T-helper 2 cell treated with Interferon-gamma antibody and Interleukin-4, amounts not matched to agents 100 ng/mL and 5 ng/mL, for 36 hours (primary cell): ENCODE measurements around the gene LAMB4. TPM values are rescaled to one million over a fixed set of nuclear protein-coding genes. Genes with fewer than 3 reads are reported as not detected.

Experiments
- intact Hi-C: fragments of 100-400 bp; cut with micrococcal nuclease; formaldehyde crosslinking; loops from one replicate; pipeline ENCODE4 v1.15.1; 2023
- total RNA-seq: library from RNA; stranded (reverse); gene quantifications from 2 replicates; pipeline ENCODE4 v1.2.3, GENCODE V29; 2022

Gene LAMB4
- total RNA-seq, 1 donor from 2014 or later, result not detected

- intact Hi-C loops, result no loop called here
Observed at GRCh38 chr7:108083980-108084379, 46.2 kb downstream of the LAMB4 start.

GRCh38 chr7:108079648-108080591, 50.2 kb downstream of the LAMB4 start:
- intact Hi-C loops, result no loop called here

DNA sequence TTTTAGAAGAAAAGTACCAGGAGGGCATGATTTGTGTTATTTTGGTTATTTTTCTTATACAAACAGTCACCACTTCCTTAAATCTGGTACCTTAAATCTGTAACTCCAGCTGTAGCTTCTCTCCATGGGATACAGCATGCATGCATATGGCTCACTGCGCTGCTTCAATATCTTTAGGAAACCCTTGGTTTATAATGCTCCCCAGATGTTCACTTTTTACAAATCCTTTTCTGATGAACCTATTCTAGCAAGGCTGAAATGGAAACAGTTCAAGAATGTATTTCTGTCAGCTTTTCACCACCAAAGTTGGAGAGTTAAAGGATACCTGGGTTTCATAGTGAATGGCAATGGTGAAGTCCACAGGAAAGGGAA, 50.9 kb downstream of the LAMB4 start:
- intact Hi-C loops, result no loop called here

GRCh38 chr7:108078691-108079090, 51.5 kb downstream of the LAMB4 start:
- intact Hi-C loops, result no loop called here

GRCh38 chr7:108078211-108078673, 51.9 kb downstream of the LAMB4 start:
- intact Hi-C loops, result no loop called here

DNA sequence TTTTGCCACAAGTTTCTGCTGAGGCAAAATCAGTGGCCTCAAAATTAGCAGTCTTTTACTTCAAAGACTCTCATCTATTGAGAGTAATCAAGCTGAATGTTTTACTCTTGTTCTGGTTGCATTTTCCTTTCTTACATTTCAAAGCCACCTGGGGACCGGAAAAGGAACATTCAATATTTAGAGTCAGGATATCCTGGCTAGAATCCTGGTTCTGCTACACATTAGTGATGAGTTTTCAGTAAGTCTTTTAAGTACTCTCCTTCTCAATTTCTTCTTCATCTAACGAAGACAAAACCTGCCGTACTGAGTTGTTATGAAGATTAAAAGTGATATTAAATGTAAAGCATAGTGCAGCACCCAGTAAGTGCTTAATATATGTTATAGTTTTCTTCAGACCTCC, 52.5 kb downstream of the LAMB4 start:
- intact Hi-C loops, result no loop called here

DNA sequence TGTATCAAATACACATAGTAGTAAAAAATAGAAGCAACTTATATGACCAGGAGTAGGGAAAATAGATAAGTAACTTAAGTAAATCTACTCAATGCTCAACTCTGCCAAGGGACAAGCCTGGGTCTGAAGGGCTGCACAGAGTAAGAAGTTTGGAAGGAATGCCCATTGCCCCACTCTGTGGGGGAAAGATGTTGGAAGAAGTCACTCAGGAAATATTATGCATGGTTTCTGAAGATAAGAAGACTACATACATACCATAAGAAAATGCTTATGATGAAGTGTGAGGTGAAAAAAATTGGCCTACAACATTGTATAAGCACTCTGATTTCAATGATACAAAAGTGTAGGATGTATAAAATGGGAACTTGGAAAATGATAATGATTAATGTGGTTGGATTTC, 54.0 kb downstream of the LAMB4 start:
- intact Hi-C loops, result no loop called here

DNA sequence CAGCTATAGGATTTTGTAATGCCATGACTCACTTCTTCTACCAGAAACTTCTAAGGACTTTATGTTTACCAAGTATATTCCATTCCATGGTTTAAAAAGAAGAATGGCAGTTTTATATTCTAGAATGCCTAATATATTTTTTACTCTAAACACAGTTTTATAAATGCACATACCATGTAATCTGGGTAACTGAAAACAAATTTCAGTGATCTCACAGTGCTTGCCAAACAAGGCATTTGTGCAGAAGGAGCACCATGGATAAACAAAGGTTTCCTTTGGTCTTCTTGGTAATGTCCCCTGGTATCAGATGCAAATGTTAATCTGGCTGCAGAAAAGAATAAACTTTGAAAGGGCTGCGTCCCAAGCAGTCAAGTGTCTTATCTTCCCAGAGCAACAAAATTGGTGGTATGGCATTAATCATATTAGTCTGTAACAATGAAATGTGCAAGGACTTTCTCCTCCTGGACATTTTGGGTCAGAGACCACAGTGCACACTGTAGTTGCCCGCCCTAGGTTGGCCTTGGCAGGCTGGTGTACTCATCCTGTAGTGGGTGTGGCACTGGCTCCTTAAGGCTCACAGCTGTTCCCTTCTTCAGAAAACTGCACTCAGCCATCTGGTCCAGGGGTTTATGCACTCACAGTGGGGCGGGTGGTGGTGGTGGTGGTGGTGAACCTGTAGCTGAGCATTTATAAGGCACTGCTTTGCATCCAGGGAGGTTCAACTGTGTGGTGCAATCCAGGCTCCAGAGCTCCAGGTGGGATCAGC, 56.7 kb downstream of the LAMB4 start:
- intact Hi-C loops, result no loop called here

GRCh38 chr7:108072739-108073138, 57.4 kb downstream of the LAMB4 start:
- intact Hi-C loops, result no loop called here

DNA sequence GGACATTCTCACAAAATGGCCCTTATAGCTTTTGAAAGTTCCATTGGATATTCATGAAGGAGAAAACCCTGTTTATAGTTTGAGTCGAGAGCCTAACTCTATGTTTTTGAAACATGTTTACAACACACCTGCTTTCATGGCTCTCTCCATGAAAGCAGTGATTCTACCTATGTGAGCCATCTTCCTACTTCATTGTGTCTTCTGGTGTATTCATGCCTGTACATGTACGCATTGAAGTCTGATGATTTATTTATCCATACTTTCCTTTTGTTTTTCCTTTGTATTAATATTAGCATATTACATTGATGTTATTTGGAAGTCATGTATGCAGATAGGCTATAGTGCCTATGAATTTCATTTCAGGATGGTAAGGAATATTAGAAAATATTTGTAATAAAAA, 58.0 kb downstream of the LAMB4 start:
- intact Hi-C loops, result no loop called here

DNA sequence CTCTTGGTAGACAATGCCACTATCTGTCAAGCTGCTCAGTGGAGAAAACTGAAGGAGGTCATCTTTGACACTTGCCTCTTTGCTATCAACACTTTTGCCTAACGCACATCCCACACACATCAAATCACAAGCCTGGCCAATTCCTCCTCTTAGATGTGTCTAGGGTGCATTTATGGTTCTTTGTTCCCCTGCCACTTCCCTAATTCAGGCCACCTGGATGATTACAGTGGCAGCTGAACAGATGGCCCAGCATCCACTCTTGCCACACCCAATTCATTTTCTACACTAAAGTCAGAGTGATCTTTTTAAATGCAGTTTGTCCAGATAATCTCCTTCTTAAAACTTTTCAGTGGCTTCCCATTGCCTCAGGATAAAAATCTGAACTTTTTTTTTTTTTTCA, 58.6 kb downstream of the LAMB4 start:
- intact Hi-C loops, result no loop called here

DNA sequence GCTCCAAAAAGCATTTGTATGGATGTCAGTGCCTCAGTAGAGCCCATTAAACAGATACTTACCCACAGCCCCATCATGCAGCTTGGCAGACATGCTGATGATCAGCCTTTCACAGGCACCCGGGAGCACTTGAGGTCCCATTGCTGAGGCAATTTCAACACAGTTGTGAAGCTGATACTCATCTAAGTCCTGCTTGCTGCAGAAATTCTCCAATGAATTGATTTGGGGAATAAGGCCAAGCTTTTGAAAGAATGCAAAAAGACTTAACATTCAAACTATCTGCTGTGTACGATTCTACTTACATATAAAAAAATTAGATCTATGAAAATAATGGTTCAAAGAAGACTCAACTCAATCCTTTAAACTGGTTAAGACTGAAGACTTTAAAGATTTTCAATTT, 60.5 kb downstream of the LAMB4 start:
- intact Hi-C loops, result no loop called here

DNA sequence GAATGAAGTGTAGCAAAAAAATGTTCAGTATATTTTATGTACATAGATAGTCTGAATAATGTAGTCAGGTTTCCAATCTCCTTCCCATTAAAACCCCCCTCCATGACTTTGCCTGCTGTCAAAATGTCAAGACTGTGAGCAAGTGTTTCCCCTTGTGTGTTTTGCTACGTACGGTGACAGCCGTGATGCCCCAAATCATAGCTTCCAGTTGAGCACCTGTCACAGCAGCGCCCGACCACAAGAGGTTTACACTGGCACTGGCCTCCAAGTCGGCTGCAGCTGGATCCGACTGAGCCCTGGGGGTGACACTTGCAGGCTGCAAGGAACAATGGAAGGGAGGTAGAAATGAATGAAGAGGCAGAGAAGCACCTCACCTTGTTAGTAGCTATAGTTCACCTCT, 62.3 kb downstream of the LAMB4 start:
- intact Hi-C loops, result no loop called here

DNA sequence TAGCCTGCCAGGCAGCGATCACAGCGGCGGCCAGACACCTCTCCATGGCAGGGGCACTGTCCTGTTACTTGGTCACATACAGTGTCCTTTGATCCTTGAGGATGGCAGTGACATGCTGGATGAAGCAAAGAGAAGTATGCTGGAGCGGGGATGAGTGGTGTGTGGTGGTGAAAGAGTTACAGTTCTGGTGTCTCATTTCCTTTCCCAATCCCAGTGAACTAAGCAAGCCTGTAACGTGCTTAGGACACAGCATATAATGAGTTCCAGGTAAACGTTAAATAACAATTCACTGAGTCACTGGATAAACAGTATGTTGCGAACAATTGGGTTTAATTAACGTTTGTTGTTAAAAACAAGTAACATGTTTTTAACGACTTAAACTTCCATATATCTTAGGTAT, 63.7 kb downstream of the LAMB4 start:
- intact Hi-C loops, result no loop called here

- intact Hi-C loops, result no loop called here
Observed at GRCh38 chr7:108063520-108063933, 66.6 kb downstream of the LAMB4 start.

DNA sequence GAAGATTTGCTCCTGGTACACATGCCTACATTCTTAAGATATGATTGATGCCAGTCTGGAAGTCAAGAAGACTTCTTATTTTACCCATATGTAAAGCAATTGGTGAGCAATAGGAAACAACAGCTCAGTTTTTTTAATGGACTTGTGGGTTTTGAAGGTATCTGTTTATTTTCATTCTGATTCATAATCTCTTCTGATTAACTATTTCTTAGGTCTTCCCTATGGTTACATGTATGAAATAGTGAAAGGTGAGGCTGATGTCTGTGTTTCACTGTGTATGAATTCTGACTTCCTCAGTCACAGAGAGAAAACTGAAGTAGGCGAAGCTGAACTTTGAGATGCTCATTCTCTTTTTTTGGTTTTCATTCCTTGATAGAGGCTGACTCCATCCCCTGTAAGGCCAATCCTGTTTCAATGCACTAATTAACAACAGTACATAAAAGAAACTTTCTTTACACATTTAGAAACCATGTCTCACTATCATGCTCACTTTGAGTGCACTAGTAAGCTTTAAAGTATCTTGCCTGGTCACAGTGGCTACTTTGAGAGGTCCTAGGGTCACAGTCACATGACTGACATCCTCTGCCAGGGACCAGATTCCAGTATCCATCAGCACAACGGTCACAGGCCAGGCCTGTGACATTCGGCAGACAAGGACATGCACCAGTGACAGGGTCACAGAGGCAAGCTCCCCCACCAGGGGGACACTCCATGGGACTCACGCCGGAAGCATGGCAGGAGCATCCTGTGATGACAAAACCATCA, 67.7 kb downstream of the LAMB4 start:
- intact Hi-C loops, result no loop called here

DNA sequence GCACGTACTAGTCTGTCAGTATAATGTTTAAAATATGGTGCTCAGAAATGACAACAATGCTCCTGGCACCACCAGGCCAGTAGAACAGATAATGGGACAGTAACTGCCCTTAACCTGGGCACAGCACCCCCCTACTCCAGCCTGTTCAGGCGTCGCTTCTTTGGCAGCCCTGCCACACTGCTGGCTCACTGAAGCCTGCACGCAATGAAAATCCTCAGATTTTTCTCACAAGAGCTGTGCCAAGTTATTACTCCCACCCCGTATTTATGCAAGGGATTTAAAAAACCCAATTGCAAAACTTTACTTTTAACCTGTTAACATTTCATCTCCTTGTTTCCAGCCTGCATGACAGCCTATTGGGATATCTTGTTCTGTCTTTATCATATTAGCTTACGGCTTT, 70.6 kb downstream of the LAMB4 start:
- intact Hi-C loops, result no loop called here

- intact Hi-C loops, result no loop called here
Observed at GRCh38 chr7:108057951-108058481, 72.1 kb downstream of the LAMB4 start.

DNA sequence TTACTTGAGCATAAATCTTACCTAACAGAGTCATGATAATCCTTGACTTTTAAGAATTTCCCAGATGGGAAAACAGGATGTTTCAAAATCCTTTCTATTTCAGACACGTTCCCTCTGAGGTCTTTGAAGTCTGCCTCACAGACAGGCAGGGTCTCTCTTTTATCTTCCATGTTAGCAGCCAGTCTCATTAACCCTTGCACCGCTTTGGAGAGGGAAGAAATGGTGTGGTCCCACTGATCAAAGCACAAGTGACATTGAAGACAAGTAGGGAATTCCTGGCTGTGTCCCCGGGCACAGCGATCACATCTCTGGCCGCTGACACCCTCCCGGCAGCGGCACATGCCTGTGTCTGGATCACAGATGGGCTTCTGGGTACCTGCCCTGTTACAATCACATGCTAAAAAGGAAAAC, 74.5 kb downstream of the LAMB4 start:
- intact Hi-C loops, result no loop called here

DNA sequence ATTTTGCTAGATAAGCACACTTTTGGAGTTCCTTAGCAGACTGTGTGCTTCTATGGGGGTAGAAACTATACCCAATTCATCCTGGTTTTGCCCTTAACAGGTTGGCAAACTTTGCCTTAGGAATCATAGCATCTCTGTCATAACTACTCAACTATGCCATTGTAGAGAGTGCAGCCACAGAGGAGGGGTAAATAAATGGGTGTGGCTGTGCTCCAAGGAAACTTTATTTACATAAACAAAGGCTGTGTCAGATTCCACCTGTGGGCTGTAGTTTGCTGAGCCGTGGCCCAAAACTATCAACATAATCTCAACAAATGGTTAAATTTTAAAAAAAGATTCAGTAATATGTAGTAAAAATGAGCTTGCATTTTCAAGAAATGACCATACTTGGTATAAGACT, 75.6 kb downstream of the LAMB4 start:
- intact Hi-C loops, result no loop called here

GRCh38 chr7:108053250-108053649, 76.9 kb downstream of the LAMB4 start:
- intact Hi-C loops, result no loop called here
